ENCODE data around the gene PTGS2.

Gene PTGS2

GRCh38 chr1:186626356-186626932, 53.8 kb downstream of the PTGS2 start:
- no peak overlapping the region for H3K27ac ChIP-seq (ENCODE audit: insufficient read depth, low read length, poor library complexity, severe bottlenecking)
- H3K36me3 ChIP-seq (ENCODE audit: control insufficient read depth, insufficient read depth, low read length) = no peaks in the 10 kb centered on the region
- no peak for DNase-seq
- H3K4me3 ChIP-seq (ENCODE audit: insufficient read depth, low read depth, low read length, poor library complexity, severe bottlenecking) = no peak overlapping the region
- H3K4me1 ChIP-seq (ENCODE audit: control insufficient read depth, insufficient read depth, low read length, poor library complexity, severe bottlenecking) = no peaks in the 10 kb centered on the region
- H3K27me3 ChIP-seq (replicated peaks; ENCODE audit: control insufficient read depth, insufficient read depth, low read length, poor library complexity, severe bottlenecking) = no peaks in the 10 kb centered on the region
- no peaks in the 10 kb centered on the region for H3K9me3 ChIP-seq (ENCODE audit: control insufficient read depth, low read length)

GRCh38 chr1:186623551-186623950, 56.7 kb downstream of the PTGS2 start:
- Histone ChIP-seq H3K27ac (ENCODE audit: insufficient read depth, low read length, poor library complexity, severe bottlenecking) (no peak overlapping the region), H3K9me3 (ENCODE audit: control insufficient read depth, low read length) (no peaks in the 10 kb centered on the region)
- no peak for DNase-seq

More at GRCh38 chr1:186623551-186623950, 56.7 kb downstream of the PTGS2 start:
- Histone ChIP-seq H3K4me1 (ENCODE audit: control insufficient read depth, insufficient read depth, low read length, poor library complexity, severe bottlenecking) (peaks cover 3% of the 10 kb centered on the region), H3K4me3 (ENCODE audit: insufficient read depth, low read depth, low read length, poor library complexity, severe bottlenecking) (no peak overlapping the region), H3K27me3 (replicated peaks; ENCODE audit: control insufficient read depth, insufficient read depth, low read length, poor library complexity, severe bottlenecking) (no peaks in the 10 kb centered on the region), H3K36me3 (ENCODE audit: control insufficient read depth, insufficient read depth, low read length) (no peaks in the 10 kb centered on the region)

Data from effector memory CD4-positive, alpha-beta T cell (primary cell).